HG03159 (cell line): ENCODE data around the gene SHISA6.

Source experiments
- ATAC-seq: cut with Tn5 transposase; IDR thresholded peaks from one replicate; pipeline ENCODE4 v1.9.1; 2021; ENCODE audit warnings: mild to moderate bottlenecking, moderate library complexity; ENCODE audit not compliant: unreplicated experiment

SHISA6 gene

DNA sequence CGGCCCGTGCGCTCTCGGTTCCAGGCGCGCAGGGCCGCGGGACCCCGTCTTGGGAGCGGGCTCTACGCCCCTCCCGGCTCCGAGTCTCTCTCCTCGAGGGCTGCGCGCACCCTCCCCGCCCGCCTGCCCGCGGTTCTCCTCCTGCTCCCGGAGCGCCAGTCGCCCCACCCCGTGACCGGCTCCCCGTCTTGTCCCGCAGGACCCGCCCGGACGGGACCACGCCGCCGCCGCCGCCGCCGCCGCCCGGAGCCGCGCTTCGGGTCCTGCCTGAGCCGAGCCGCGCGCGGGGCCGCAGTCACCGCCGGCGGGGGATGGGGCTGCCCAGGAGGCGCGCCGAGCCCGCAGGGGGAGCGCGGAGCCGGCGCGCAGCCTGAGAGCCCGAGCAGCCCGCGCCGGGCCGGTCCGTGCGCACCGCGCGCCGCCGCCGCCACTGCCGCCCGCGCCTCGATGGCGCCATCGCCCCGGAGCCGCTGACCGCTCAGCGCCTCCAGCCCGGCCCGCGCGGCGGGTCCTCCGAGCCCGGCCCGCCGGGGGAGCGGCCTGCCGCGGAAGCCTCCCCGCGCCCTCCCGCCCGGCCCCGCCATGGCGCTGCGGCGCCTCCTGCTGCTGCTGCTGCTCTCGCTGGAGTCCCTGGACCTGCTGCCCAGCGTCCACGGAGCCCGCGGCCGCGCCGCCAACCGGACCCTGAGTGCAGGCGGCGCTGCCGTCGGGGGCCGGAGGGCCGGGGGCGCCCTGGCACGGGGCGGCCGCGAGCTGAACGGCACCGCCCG, at the start of gene SHISA6:
SHISA6 (plus strand) TSS at position 373 of the 770 bp plus-strand sequence.
- no peak for ATAC-seq

GRCh38 chr17:11195801-11196200, 45.2 kb upstream of the SHISA6 start:
- ATAC-seq, result no peak

GRCh38 chr17:11204991-11205390, 36.0 kb upstream of the SHISA6 start:
- no peak for ATAC-seq

DNA sequence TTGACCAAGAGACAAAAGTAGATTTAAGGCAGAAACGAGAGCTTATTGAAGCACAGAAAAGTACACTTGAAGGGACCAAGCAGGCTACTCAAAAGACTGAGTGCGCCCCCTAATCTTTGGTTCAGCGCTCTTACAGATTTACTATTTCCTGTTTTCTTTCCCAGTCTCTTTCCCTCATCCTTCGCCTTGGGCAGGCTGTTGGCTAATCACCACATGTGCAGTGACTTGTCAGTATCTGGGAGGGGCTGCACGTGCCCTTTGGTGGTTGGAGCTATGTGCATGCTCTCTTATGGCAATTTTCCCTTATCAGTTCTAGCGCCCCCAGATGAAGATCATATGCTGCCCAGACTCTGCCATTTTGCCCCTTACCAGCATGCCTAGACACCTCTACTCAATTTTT, 35.4 kb upstream of the SHISA6 start:
- no peak for ATAC-seq

GRCh38 chr17:11209906-11210305, 31.1 kb upstream of the SHISA6 start:
- ATAC-seq, result no peak

DNA sequence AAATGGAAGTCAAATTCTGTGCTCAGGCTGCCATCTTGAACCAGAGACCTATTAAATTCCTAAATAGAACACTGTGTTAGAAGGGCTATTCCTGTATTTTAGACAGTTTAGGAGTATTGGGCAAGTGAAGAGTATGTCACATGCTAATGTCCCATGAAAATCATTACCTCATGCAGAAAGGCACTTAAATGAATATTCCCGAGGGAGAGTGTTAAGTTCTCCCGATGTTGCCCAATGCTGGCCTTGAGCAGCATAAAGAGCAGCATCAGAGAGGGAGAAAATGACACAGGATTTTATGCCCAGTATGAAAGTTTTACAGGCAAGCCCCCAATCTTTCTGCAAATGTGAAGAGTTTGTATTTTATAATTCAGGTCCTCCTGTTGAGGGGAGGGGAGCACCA, 28.2 kb upstream of the SHISA6 start:
- no peak for ATAC-seq

DNA sequence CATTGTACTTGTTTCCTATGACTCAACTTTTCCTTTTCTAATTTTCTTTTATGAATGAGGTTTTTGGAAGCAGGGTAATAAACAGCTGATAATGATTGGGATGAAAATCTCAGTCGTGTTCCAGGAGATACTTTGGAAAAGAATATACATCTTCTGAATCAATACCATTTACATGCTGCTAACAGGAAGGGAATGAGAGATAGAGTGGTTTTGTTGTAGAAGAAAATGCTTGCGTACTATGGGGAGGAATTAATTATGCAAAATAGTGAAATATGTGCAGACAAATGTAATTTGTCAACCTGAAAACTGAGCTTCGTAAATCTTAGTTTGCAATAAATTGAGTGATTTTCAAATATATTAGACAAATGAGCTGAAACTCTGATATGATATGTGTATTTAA, 24.0 kb upstream of the SHISA6 start:
- no peak for ATAC-seq

- ATAC-seq, result no peak
These were observed 19.8 kb upstream of the SHISA6 start for GRCh38 chr17:11221196-11221595.

- no peak for ATAC-seq
These were observed 19.3 kb upstream of the SHISA6 start for GRCh38 chr17:11221721-11222120.

GRCh38 chr17:11238705-11239104, 2.3 kb upstream of the SHISA6 start:
- ATAC-seq, result no peak

GRCh38 chr17:11239379-11239970, 1.5 kb upstream of the SHISA6 start:
- no peak for ATAC-seq

GRCh38 chr17:11240041-11240840, 772 bp upstream of the SHISA6 start:
- ATAC-seq, result no peak

- ATAC-seq, result no peak
These were observed 706 bp downstream of the SHISA6 start for GRCh38 chr17:11241611-11242226.

DNA sequence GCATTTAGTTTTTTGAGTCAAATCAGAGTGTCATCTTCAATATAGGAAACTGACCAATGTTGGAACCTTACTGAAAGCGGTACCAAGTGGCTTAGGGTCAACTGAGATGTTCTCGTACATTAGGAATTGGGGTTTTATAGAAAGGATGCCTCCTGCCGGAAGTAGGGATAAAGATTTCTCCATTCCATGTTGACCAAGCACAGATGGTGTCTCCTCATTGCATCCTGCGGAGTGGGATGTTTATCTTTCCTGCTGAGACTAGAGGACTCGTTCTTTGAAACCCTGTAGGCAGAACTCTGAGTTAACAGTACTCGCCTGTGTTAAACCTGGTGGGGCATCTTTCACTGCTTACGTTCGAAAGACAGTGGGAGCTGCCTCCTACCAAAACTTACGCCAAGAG, 1.4 kb downstream of the SHISA6 start:
- no peak for ATAC-seq

DNA sequence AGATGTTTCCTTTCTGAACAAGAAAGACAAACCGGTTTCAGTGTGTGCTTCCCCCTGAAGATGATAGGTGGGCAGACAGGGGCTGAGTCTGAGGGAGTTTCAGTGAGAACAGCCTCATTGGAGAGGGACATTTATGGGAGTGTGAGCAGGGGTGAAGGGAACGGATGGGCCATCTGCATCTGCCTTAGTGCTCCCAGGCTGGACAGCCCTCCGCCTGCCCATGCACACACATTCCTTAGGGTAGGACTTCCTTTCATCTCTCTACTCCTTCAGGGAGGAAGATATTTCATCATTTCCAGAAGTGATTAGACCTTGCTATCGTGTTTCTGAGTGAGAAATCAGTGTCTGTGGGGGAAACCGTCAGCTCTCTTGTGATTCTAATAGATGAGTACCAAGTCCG, 3.8 kb downstream of the SHISA6 start:
- ATAC-seq, result no peak

GRCh38 chr17:11245187-11245586, 4.2 kb downstream of the SHISA6 start:
- ATAC-seq, result no peak

- ATAC-seq, result no peak
These were observed 4.8 kb downstream of the SHISA6 start for GRCh38 chr17:11245791-11246190.

- no peak for ATAC-seq
These were observed 9.1 kb downstream of the SHISA6 start for GRCh38 chr17:11250161-11250560.

DNA sequence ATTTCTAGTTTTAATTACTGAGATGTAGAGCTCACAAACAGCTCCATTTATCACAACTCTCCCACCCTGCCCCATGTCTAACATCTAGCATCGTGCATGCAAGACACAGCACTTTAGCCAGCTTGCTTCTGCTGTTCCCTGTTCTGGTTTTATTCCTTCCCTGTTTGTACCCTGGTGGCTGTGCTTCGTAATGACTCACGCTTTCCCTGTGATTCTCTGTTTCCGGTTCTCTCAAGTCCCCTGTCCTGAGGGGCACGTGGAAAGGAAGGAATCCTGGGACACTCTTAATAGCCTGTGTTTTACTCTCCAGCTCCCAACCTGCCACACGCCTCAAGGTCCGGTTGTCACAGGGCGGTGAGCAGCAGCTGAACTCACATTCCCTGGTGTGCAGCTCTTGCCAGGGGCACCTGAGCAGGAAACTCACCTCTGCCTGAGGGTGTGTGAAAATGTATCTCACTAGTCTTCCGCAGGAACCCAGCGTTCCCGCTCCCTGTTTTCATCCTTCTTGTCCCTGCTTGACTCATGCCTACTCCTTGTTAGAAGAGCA, 10.6 kb downstream of the SHISA6 start:
- no peak for ATAC-seq

- ATAC-seq, result no peak
These were observed 11.1 kb downstream of the SHISA6 start for GRCh38 chr17:11252146-11252545.

GRCh38 chr17:11256877-11257276, 15.9 kb downstream of the SHISA6 start:
- no peak for ATAC-seq
